NCI-H2107 treated with DMSO at 0.1 percent for 48 hours (cell line): ENCODE results near the gene HNRNPC.
A peak's percentile ranks its signal among the peaks of the same experiment; 100 is the strongest.
"Not testable (repeated sequence)": the region's sequence is repeated elsewhere in the genome, so short reads cannot be mapped to it uniquely, and the experiment has no call there.

Experiments used
- DNase-seq: peaks from one replicate; lab custom pipeline; 2025; ENCODE audit not compliant: unreplicated experiment; lab: John Stamatoyannopoulos, UW

Gene HNRNPC

GRCh38 chr14:21194597-21194996 is 74.6 kb downstream of the HNRNPC start:
- no peak for DNase-seq

GRCh38 chr14:21192875-21193535 is 76.2 kb downstream of the HNRNPC start:
- no peak for DNase-seq

GRCh38 chr14:21192447-21192822 is 76.8 kb downstream of the HNRNPC start:
- no peak for DNase-seq

GRCh38 chr14:21191809-21192446 is 77.3 kb downstream of the HNRNPC start:
- peak; percentile 82 for DNase-seq

GRCh38 chr14:21191261-21191808 is 77.9 kb downstream of the HNRNPC start:
- DNase-seq, result no peak

- DNase-seq, result no peak
These were observed 83.8 kb downstream of the HNRNPC start for GRCh38 chr14:21185491-21185890.

GRCh38 chr14:21184254-21184653 is 85.0 kb downstream of the HNRNPC start:
- DNase-seq, result no peak

GRCh38 chr14:21182166-21182565 is 87.1 kb downstream of the HNRNPC start:
- DNase-seq, result no peak

- no peak for DNase-seq
These were observed 98.1 kb downstream of the HNRNPC start for GRCh38 chr14:21171128-21171527.

GRCh38 chr14:21169573-21169972 is 99.7 kb downstream of the HNRNPC start:
- DNase-seq, result no peak

GRCh38 chr14:21168055-21168454 is 101.2 kb downstream of the HNRNPC start:
- no peak for DNase-seq

- DNase-seq, result not testable (repeated sequence)
These were observed 103.6 kb downstream of the HNRNPC start for GRCh38 chr14:21165670-21166069.

GRCh38 chr14:21165002-21165605 is 104.1 kb downstream of the HNRNPC start:
- not testable (repeated sequence) for DNase-seq

- DNase-seq, result no peak
These were observed 105.4 kb downstream of the HNRNPC start for GRCh38 chr14:21163871-21164291.

- DNase-seq, result no peak
These were observed 107.2 kb downstream of the HNRNPC start for GRCh38 chr14:21162081-21162480.

- DNase-seq, result no peak
These were observed 109.1 kb downstream of the HNRNPC start for GRCh38 chr14:21160061-21160610.
